HG03066 (cell line): Measurements from ENCODE around the gene MEX3A.
A peak's percentile ranks its signal among the peaks of the same experiment; 100 is the strongest.
"Not testable (repeated sequence)": the region's sequence is repeated elsewhere in the genome, so short reads cannot be mapped to it uniquely, and the experiment has no call there.

Experiments
- ATAC-seq: cut with Tn5 transposase; IDR thresholded peaks from one replicate; pipeline ENCODE4 v1.9.1; 2021; ENCODE audit warnings: low read depth; ENCODE audit not compliant: unreplicated experiment

The MEX3A gene

GRCh38 chr1:156118177-156118868 is 36.1 kb upstream of the MEX3A start:
- no peak for ATAC-seq

GRCh38 chr1:156117414-156118176 is 35.3 kb upstream of the MEX3A start:
- no peak for ATAC-seq

GRCh38 chr1:156116731-156117130 is 34.5 kb upstream of the MEX3A start:
- not testable (repeated sequence) for ATAC-seq

GRCh38 chr1:156115514-156116374 is 33.5 kb upstream of the MEX3A start:
- no peak for ATAC-seq

GRCh38 chr1:156114919-156115513 is 32.8 kb upstream of the MEX3A start:
- ATAC-seq = no peak

- ATAC-seq = peak; percentile 79
Observed at GRCh38 chr1:156114101-156114918, 32.0 kb upstream of the MEX3A start, which contains the start of gene LMNA. TSS of gene LMNA (plus strand) at chr1:156114711. CDS start at chr1:156114919, 208 bp downstream.

- no peak for ATAC-seq
Observed at GRCh38 chr1:156113282-156113950, 31.2 kb upstream of the MEX3A start.

GRCh38 chr1:156112276-156113137 is 30.2 kb upstream of the MEX3A start:
- ATAC-seq = no peak

- no peak for ATAC-seq
Observed at GRCh38 chr1:156111355-156111962, 29.2 kb upstream of the MEX3A start.

GRCh38 chr1:156110252-156110651 is 28.0 kb upstream of the MEX3A start:
- ATAC-seq = no peak

GRCh38 chr1:156108664-156109241 is 26.5 kb upstream of the MEX3A start:
- no peak for ATAC-seq

GRCh38 chr1:156108057-156108456 is 25.8 kb upstream of the MEX3A start:
- ATAC-seq = no peak

GRCh38 chr1:156106624-156107488 is 24.6 kb upstream of the MEX3A start:
- ATAC-seq = peak; percentile 18

GRCh38 chr1:156104861-156105832 is 22.9 kb upstream of the MEX3A start:
- no peak for ATAC-seq

GRCh38 chr1:156104065-156104810 is 22.0 kb upstream of the MEX3A start:
- ATAC-seq = no peak
